WTC11 (cell line): ENCODE results near the gene NAPB. TPM values are rescaled to one million over a fixed set of nuclear protein-coding genes. Genes with fewer than 3 reads are reported as not detected.

Source experiments
- CBFB ChIP-seq: sonication (generic); formaldehyde crosslinking; IDR thresholded peaks from 2 replicates; pipeline ENCODE4 v1.8.1; 2022; ENCODE audit warnings: mild to moderate bottlenecking, low read depth, missing genetic modification reagents
- CTCF ChIP-seq: fragments of 200-600 bp; IDR thresholded peaks from 2 replicates; pipeline ENCODE4 v1.8.0; 2022; ENCODE audit warnings: antibody characterized with exemption
- E2F4 ChIP-seq: sonication (generic); formaldehyde crosslinking; IDR thresholded peaks from 2 replicates; pipeline ENCODE4 v1.8.1; 2022; ENCODE audit warnings: low read depth, mild to moderate bottlenecking, moderate library complexity, missing genetic modification reagents, borderline replicate concordance
- ERG ChIP-seq: fragments of 250-450 bp; sonication (Bioruptor Pico); IDR thresholded peaks from 2 replicates; pipeline ENCODE4 v1.8.0; 2021; ENCODE audit warnings: mild to moderate bottlenecking
- ETV6 ChIP-seq: sonication (generic); formaldehyde crosslinking; IDR thresholded peaks from 2 replicates; pipeline ENCODE4 v1.8.1; 2022; ENCODE audit warnings: mild to moderate bottlenecking, missing genetic modification reagents
- FOXK1 ChIP-seq: sonication (generic); formaldehyde crosslinking; IDR thresholded peaks from 2 replicates; pipeline ENCODE4 v1.8.0; 2022; ENCODE audit warnings: mild to moderate bottlenecking, moderate library complexity, missing genetic modification reagents
- GTF2I ChIP-seq: fragments of 250-450 bp; sonication (Bioruptor Pico); conservative IDR thresholded peaks from 2 replicates; pipeline ENCODE4 v1.4.0; 2021; ENCODE audit warnings: mild to moderate bottlenecking
- IRF1 ChIP-seq: sonication (generic); formaldehyde crosslinking; IDR thresholded peaks from 2 replicates; pipeline ENCODE4 v1.8.0; 2023; ENCODE audit warnings: missing genetic modification reagents
- KAT7 ChIP-seq: sonication (generic); formaldehyde crosslinking; IDR thresholded peaks from 2 replicates; pipeline ENCODE4 v1.8.1; 2023; ENCODE audit warnings: missing genetic modification reagents, mild to moderate bottlenecking, borderline replicate concordance
- MAX ChIP-seq: sonication (generic); formaldehyde crosslinking; IDR thresholded peaks from 2 replicates; pipeline ENCODE4 v1.8.0; 2022; ENCODE audit warnings: mild to moderate bottlenecking, missing genetic modification reagents
- MLX ChIP-seq: sonication (generic); formaldehyde crosslinking; IDR thresholded peaks from 2 replicates; pipeline ENCODE4 v1.8.1; 2023; ENCODE audit warnings: mild to moderate bottlenecking, missing genetic modification reagents, moderate library complexity
- MYBL2 ChIP-seq: sonication (generic); formaldehyde crosslinking; IDR thresholded peaks from 2 replicates; pipeline ENCODE4 v1.8.1; 2023; ENCODE audit warnings: mild to moderate bottlenecking, moderate library complexity, missing genetic modification reagents
- RELA ChIP-seq: sonication (generic); formaldehyde crosslinking; IDR thresholded peaks from 2 replicates; pipeline ENCODE4 v1.8.1; 2022; ENCODE audit warnings: missing genetic modification reagents, mild to moderate bottlenecking, borderline replicate concordance
- SOX15 ChIP-seq: fragments of 250-450 bp; sonication (Bioruptor Pico); IDR thresholded peaks from 2 replicates; pipeline ENCODE4 v1.9.0; 2021; ENCODE audit warnings: mild to moderate bottlenecking
- ZNF219 ChIP-seq: sonication (generic); formaldehyde crosslinking; IDR thresholded peaks from 2 replicates; pipeline ENCODE4 v1.8.0; 2023; ENCODE audit warnings: missing genetic modification reagents, mild to moderate bottlenecking, borderline replicate concordance
- ZNF281 ChIP-seq: sonication (generic); formaldehyde crosslinking; IDR thresholded peaks from 2 replicates; pipeline ENCODE4 v1.8.0; 2023; ENCODE audit warnings: mild to moderate bottlenecking, missing genetic modification reagents
- ZNF416 ChIP-seq: fragments of 250-450 bp; sonication (Bioruptor Pico); IDR thresholded peaks from 2 replicates; pipeline ENCODE4 v1.9.0; 2021; ENCODE audit warnings: mild to moderate bottlenecking, inconsistent platforms
- ZNF532 ChIP-seq: fragments of 250-450 bp; sonication (Bioruptor Pico); IDR thresholded peaks from 2 replicates; pipeline ENCODE4 v1.9.0; 2021; ENCODE audit warnings: mild to moderate bottlenecking, borderline replicate concordance
- total RNA-seq: library from RNA; stranded (reverse); gene quantifications from 3 replicates; pipeline ENCODE4 v1.2.3, GENCODE V29; 2021

NAPB gene
- total RNA-seq, 1 experiment from 2014 or later, result 12.9 TPM

- TF ChIP-seq ERG (no peak), FOXK1 (no peak), ZNF532 (CRISPR knock-in tag) (no peak), MAX (CRISPR knock-in tag) (no peak), ZNF219 (CRISPR knock-in tag) (no peak), ZNF416 (CRISPR knock-in tag) (no peak), KAT7 (no peak), MLX (CRISPR knock-in tag) (no peak), MYBL2 (no peak), CBFB (CRISPR knock-in tag) (no peak), RELA (CRISPR knock-in tag) (no peak), SOX15 (CRISPR knock-in tag) (no peak), IRF1 (CRISPR knock-in tag) (no peak), ZNF281 (no peak), CTCF (no peak), E2F4 (no peak), ETV6 (CRISPR knock-in tag) (no peak), GTF2I (CRISPR knock-in tag) (no peak)
Measured at GRCh38 chr20:23407781-23408464, 13.4 kb downstream of the NAPB start (continued).
